Esophagus squamous epithelium (tissue), 5 donors: ENCODE results near the gene NRXN3. TPM values are rescaled to one million over a fixed set of nuclear protein-coding genes. Genes with fewer than 3 reads are reported as not detected.

Experiments
- DNase-seq: peaks from one replicate; lab custom pipeline; 2025; lab: John Stamatoyannopoulos, UW
- H3K27ac ChIP-seq, 4 donors: fragments of 200-600 bp; sonication (generic); one replicate each; pipeline ENCODE4 v1.5.1; 2016 to 2019; ENCODE audit warnings: mild to moderate bottlenecking in 1 of 4
- H3K27me3 ChIP-seq, 4 donors: fragments of 200-600 bp; sonication (generic); 1 replicate in 3 of 4; 2 replicates in 1 of 4; pipeline versions ENCODE4 v1.5.1 to v1.6.0; 2017 to 2021; ENCODE audit warnings: antibody characterized with exemption in 1 of 4
- H3K36me3 ChIP-seq, 3 donors: fragments of 200-600 bp; sonication (generic); one replicate each; pipeline ENCODE4 v1.5.1; 2016 to 2019
- H3K4me1 ChIP-seq, 3 donors: fragments of 200-600 bp; sonication (generic); one replicate each; pipeline ENCODE4 v1.5.1; 2017 to 2019
- H3K4me3 ChIP-seq, 4 donors: fragments of 200-600 bp; sonication (generic); 1 replicate in 3 of 4; 2 replicates in 1 of 4; pipeline ENCODE4 v1.5.1; 2016 to 2019; ENCODE audit warnings: mild to moderate bottlenecking in 2 of 4, moderate library complexity in 1 of 4
- H3K9me3 ChIP-seq, 3 donors: fragments of 200-600 bp; sonication (generic); one replicate each; pipeline ENCODE4 v1.5.1; 2016 to 2019
- CTCF ChIP-seq, 6 experiments: fragments of 450-650 bp in 4 of 6; fragments of 200-600 bp in 2 of 6; sonication (generic) in 2 of 6; IDR thresholded peaks; one replicate each; pipeline ENCODE4 v1.5.1; 2016 to 2019; ENCODE audit warnings: antibody characterized with exemption in 6 of 6, mild to moderate bottlenecking in 4 of 6, moderate library complexity in 4 of 6
- POLR2A ChIP-seq, 4 donors: fragments of 450-650 bp; IDR thresholded peaks; one replicate each; pipeline ENCODE4 v1.6.1; 2017; ENCODE audit warnings: antibody characterized with exemption in 4 of 4, mild to moderate bottlenecking in 4 of 4, moderate library complexity in 3 of 4
- WGBS, 2 donors: methylation state at CpG; one replicate each; pipeline ENCODE4 v1.1.5; 2018; 5-methylcytosine and 5-hydroxymethylcytosine counted together
- intact Hi-C: fragments of 100-400 bp; cut with DNase I; formaldehyde crosslinking; loops from one replicate; pipeline ENCODE4 v1.15.0; 2022
- total RNA-seq, 4 donors: library from RNA; depleted of rRNA; stranded (reverse); fragments of >200 nt; gene quantifications; one replicate each; pipeline ENCODE4 v1.1.0, GENCODE V29; 2016
- donor health status: DM: yes; HTN: yes; CAD: no.

The NRXN3 gene
- total RNA-seq, 4 donors from 2014 or later: 0.30 to 15.8 (median 1.5) TPM

- no peaks in the 10 kb centered on the region for H3K9me3 ChIP-seq
- H3K4me3 ChIP-seq: no peak overlapping the region
- H3K4me1 ChIP-seq: no peaks in the 10 kb centered on the region
- intact Hi-C loops: no loop called here
- no peak overlapping the region for H3K27ac ChIP-seq
- TF ChIP-seq POLR2A (IDR thresholded peaks at IDR 0.05) (no peak), CTCF (IDR thresholded peaks at IDR 0.05) (no peak)
- H3K36me3 ChIP-seq: no peaks in the 10 kb centered on the region
- 72 to 78% methylated on average over 4 of the region's 4 CpGs for WGBS, 2 donors
- H3K27me3 ChIP-seq: no peaks in the 10 kb centered on the region
- no peak for DNase-seq
Measured at GRCh38 chr14:79583738-79584408, 1413.7 kb downstream of the NRXN3 start.

- Histone ChIP-seq H3K4me1 (no peaks in the 10 kb centered on the region), H3K4me3 (no peak overlapping the region), H3K27ac (no peak overlapping the region), H3K27me3 (no peaks in the 10 kb centered on the region), H3K36me3 (no peaks in the 10 kb centered on the region), H3K9me3 (no peaks in the 10 kb centered on the region)
- no peak for DNase-seq
- TF ChIP-seq CTCF (IDR thresholded peaks at IDR 0.05): no peak
- 47 to 53% methylated on average over 2 of the region's 2 CpGs for WGBS, 2 donors
- intact Hi-C loops: no loop called here
Measured at GRCh38 chr14:79584679-79585078, 1414.5 kb downstream of the NRXN3 start.

- WGBS, 2 donors: 59 to 76% methylated on average over 4 of the region's 4 CpGs
- H3K27ac ChIP-seq: no peak overlapping the region
- no peaks in the 10 kb centered on the region for H3K4me1 ChIP-seq
- H3K4me3 ChIP-seq: no peak overlapping the region
- intact Hi-C loops: no loop called here
- no peaks in the 10 kb centered on the region for H3K27me3 ChIP-seq
- no peaks in the 10 kb centered on the region for H3K9me3 ChIP-seq
- no peaks in the 10 kb centered on the region for H3K36me3 ChIP-seq
- TF ChIP-seq POLR2A (IDR thresholded peaks at IDR 0.05) (no peak), CTCF (IDR thresholded peaks at IDR 0.05) (no peak)
- DNase-seq: no peak
Measured at GRCh38 chr14:79585845-79586244, 1415.7 kb downstream of the NRXN3 start.

- Histone ChIP-seq H3K9me3 (no peaks in the 10 kb centered on the region), H3K4me1 (no peaks in the 10 kb centered on the region), H3K27me3 (no peaks in the 10 kb centered on the region), H3K36me3 (no peaks in the 10 kb centered on the region), H3K27ac (no peak overlapping the region), H3K4me3 (no peak overlapping the region)
- 85 to 96% methylated on average over 5 of the region's 5 CpGs for WGBS, 2 donors
- TF ChIP-seq CTCF (IDR thresholded peaks at IDR 0.05): no peak
- no peak for TF ChIP-seq POLR2A (IDR thresholded peaks at IDR 0.05)
- intact Hi-C loops: no loop called here
- no peak for DNase-seq
Measured at GRCh38 chr14:79586416-79586815, 1416.2 kb downstream of the NRXN3 start.

- no peak overlapping the region for H3K4me3 ChIP-seq
- no peaks in the 10 kb centered on the region for H3K27me3 ChIP-seq
- WGBS, 2 donors: 45 to 49% methylated on average over 7 of the region's 7 CpGs
- DNase-seq: no peak
- no peaks in the 10 kb centered on the region for H3K4me1 ChIP-seq
- no peaks in the 10 kb centered on the region for H3K36me3 ChIP-seq
- intact Hi-C loops: no loop called here
- H3K9me3 ChIP-seq: no peaks in the 10 kb centered on the region
- no peak overlapping the region for H3K27ac ChIP-seq
- TF ChIP-seq CTCF (IDR thresholded peaks at IDR 0.05) (no peak), POLR2A (IDR thresholded peaks at IDR 0.05) (no peak)
Measured at GRCh38 chr14:79586989-79587598, 1416.9 kb downstream of the NRXN3 start.
